Activated T-cell treated with anti-CD3 and anti-CD28 coated beads, Interleukin-2, amount 50 U/mL, for 48 hours (primary cell): Measurements from ENCODE around the gene TNN.

Experiments used
- DNase-seq, 2 experiments: peaks; one replicate each; pipeline ENCODE4 v3.0.0-alpha.2; 2020

The TNN gene

DNA sequence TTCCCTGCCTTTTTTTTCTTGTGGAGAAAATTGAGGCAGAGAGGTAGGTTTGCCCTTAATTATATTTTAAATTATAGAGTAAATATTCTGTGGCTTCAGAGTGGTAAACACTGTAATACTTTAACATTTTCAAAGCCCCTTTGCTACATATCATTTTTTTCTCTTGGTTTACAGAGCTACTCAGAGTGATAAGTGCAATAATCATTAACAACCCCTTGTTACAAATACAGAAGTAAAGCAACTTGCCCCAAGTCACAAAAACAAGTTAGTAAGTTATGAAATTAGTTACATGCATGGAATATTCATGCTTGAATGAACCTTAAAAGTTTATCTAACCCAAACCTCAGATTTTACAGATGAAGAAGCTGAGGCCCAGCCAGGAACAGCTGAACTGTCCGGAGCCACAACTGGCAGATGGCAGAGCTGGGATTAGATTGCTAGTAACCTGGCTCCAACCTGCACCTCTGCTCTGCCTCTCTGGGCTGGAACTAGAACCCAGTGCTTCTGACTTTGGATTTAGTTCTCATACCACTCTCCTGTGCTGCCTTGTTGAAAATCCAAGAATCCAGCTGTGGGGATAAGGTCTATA, 48.7 kb downstream of the TNN start:
- no peak for DNase-seq

DNA sequence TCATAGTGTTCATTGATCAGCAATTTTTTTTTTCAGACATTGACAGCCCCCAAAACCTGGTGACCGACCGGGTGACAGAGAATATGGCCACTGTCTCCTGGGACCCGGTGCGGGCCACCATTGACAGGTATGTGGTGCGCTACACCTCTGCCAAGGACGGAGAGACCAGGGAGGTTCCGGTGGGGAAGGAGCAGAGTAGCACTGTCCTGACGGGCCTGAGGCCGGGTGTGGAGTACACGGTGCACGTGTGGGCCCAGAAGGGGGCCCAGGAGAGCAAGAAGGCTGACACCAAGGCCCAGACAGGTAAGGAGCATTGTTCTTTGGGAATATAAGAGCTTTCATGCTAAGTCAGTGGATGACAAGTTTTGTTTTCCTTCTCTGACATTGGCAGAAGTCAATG, 49.3 kb downstream of the TNN start:
- no peak for DNase-seq

DNA sequence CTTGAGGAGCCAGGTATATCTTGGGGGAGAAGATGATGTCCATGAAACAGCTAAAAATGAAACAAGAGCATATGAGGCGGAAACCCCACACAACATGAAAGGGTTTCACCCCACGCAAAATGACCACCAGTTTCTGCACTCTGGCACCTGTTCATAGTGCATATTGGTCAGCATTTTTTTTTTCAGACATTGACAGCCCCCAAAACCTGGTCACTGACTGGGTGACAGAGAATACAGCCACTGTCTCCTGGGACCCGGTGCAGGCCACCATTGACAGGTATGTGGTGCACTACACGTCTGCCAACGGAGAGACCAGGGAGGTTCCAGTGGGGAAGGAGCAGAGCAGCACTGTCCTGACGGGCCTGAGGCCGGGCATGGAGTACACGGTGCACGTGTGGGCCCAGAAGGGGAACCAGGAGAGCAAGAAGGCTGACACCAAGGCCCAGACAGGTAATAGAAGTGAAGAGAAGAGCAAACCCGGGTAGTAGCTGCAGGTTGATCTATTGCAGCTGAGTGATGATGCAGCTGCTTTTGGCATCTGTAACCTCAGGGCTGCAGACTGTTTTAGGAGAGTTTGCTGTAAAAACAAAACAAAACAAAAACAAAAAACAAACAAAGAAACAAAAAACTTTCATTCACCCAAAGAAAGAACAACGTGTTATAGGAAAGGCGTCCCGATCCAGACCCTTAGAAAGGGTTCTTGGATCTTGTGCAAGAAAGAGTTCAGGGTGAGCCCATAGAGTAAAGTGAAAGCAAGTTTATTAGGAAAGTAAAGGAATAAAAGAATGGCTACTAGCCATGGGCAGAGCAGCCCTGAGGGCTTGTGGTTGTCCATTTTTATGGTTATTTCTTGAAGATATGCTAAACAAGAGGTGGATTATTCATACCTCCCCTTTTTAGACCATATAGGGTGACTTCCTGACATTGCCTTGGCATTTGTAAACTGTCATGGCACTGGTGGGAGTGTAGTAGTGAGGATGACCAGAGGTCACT, 51.0 kb downstream of the TNN start:
- DNase-seq, result no peak

DNA sequence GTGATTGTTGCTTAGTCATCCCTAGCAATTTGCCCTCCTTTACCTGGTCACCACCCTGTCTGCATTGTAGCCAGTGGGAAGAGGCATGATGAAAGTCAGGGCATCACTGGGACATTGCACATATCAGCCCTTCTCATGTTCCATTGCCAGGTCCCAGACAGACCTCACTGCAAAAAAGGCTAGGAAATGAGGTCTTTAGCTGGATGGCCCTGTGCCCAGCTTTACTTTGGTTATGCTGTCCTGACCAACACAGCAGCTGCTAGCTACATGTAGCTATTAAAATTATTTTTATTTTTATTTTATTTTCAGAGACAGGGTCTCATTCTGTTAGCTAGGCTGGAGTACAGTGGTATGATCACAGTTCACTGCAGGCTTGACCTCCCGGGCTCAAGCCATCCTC, 52.9 kb downstream of the TNN start:
- no peak for DNase-seq

DNA sequence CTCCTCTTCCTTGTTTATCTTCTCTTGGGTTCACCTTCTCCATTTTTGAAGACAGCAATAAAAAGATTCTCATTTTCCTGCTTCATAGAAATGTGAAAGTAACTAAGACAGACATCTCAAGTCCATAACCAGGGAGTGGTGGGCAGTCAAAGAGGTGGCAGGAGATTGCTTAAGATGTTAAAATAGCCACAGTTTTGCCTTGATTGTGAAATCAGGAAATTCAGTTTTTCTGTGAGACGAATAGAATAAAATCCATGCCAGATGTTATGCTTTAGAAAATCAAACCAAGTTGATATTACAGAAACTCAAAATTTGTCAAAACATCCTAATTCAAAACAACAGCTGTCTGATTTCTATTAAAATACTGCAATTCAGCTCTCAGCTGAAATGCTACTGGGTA, 57.2 kb downstream of the TNN start:
- no peak for DNase-seq

DNA sequence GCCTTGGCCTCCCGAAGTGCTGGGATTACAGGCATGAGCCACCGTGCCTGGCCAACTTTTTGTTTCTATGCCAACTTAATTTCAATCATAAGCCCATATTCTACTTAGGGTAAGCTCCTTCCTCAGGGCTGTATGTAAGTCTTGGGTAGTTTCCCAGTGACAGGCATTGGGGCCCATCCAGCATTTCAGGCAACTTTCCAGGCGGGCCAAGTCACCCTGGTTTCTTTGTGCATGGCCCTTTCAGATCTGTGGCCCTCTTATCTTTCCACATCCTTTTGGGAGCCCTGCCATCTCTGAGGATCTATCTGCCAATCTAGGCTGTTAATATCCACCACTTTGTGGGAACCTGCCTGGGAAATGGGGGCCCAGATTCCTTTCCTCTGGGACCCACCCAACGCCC, 58.7 kb downstream of the TNN start:
- DNase-seq, result no peak

DNA sequence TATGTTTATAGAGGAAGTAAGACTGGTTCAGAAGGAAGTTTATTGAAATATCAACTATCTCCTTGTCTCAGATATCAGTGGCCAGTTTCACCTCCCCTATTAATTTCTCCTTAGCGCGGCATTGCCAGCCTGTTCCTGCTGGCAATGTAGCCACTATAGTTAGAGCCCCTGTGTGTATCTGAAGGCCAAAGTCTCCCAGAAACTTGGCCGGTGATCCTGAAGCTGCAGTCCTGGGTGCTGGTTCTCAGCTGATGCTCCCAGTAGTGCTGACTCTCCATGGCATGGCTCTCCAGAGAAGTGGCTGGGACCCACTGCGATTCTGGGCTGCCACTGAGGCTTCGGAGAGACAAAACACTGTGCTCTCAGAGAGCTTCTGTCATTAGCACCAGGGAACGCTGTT, 59.9 kb downstream of the TNN start:
- DNase-seq, result no peak

DNA sequence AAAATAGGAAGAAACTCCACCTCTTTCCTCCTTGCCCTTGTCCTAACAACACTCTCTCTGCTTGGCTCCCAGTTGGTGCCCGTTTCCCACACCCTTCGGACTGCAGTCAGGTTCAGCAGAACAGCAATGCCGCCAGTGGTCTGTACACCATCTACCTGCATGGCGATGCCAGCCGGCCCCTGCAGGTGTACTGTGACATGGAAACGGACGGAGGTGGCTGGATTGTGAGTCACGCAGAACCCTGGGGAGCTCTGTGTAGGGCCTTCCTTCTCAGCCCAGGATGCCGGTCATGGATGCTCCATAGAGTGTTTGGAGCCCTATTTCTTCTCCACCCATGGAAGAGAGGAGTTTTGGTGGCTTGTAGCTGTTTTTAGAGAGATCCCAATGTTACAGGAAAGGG, 60.9 kb downstream of the TNN start:
- DNase-seq, result no peak

DNA sequence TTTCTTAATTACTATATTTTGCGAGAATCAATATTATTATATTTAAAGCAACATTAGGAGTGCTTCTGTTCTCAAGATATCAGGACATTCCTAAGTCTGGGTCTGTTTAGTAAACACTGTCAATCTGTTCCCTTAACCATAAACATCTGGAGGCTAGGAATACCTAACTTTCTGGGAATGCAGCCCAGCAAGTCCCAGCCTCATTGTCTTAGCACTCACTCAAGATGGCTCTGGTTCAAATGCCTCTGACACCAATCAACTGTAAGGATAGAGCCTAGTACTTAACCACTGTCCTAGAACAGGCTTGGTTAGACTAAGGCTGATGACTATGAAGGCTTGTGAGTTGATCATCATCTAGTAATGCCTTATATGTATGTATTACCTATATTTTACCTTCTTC, 61.5 kb downstream of the TNN start:
- DNase-seq, result no peak

DNA sequence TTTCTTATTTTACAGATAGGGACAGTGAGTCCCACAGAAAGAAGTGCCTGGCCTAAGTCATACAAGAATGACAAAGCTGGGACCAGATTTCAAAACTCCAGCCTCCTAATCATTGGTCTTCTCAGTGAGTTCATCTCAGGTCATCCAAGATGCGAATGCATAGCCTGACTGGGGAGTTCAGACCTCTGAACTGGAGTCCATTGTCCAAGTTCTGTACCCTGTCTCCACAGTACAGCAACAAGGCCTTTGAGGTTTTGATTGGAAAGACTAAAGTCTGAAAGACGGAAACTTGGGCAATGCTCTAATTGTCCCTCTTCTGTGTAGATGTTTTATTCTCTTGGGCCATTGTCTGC, 62.0 kb downstream of the TNN start:
- DNase-seq, result no peak

DNA sequence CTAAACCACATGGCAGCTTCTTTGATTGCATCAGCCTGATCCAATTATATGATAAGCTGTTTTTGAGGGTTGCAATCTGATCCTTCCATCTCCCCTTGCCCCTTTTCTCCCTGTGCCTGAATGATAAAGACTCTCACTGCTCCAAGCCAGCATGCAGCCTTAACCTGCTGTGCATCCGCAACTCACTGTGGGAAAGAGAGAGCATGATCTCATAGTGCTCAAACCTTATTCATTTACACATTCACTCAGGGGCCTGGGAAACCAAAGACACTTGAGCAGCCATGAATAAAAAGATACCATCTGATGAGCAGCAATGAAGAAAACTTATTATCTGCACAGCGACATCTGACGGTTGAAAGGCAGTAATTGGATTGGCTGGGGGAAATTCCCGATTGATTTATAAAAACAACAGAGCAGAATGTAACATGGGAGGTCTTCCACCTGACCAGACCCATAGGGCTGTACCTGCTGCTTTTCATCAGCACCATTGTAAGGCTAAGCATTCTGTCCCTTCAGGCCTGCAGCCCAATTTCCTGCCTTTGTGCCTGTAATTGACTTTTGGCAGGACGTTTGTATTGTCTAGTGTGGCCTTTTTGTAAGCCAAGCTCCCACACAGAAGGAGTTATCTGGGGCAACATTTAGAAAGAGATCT, 62.5 kb downstream of the TNN start:
- no peak for DNase-seq

DNA sequence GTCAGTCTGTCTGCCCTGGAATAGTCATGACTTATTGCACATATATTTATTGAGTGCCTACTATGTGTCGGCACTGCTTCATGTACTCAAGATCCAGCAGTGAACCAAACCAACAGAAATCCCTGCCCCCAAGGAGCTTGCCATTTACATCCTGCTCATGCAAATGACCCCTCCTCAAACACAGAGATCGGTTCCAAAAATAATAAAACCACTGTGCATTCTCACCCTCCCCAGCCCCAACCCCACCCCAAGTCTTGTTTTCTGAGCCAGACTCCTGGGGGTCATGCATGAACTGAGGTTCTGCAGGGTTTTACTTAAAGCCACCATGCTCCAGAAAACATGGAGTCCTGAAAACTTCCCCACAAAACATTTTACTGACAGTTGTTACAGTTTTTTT, 63.0 kb downstream of the TNN start:
- DNase-seq, result no peak

DNA sequence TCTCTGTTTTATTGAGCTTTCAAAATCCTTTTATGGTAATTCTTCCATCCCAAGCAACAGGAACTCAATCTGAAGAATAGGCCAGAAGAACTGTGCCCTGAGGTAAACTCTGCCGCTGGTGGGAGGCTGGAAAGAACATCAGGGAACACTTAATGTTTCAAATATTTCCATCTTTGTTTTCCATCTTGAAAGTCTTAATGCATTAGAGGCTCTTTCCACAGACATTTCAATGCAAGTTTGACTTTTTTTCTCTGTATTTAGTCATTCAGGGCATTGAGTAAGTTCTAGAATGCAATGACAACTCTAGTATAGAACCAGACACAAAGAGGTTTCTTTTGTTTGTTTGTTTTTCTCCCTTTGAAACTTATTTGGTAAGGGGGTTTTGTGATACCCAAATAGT, 63.5 kb downstream of the TNN start:
- no peak for DNase-seq

DNA sequence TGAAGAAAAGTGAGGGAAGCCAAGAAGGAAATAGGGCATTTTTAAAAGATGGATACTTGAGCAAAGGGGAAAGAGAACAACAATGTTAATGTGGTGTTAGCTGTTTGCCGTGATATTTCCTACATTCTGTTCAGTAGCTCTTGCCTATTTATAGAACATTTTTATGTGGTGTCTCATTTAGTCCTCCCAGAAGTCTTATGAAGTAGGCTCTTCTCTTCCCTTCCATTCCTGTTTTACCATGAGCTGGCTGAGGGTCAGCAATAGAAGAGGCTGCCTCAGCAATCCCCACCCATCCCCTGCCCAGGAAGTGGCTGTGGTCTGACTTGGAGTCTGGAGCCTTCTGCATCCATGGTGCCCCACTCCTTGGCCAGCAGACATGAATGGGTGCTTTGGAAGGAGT, 64.8 kb downstream of the TNN start:
- no peak for DNase-seq

DNA sequence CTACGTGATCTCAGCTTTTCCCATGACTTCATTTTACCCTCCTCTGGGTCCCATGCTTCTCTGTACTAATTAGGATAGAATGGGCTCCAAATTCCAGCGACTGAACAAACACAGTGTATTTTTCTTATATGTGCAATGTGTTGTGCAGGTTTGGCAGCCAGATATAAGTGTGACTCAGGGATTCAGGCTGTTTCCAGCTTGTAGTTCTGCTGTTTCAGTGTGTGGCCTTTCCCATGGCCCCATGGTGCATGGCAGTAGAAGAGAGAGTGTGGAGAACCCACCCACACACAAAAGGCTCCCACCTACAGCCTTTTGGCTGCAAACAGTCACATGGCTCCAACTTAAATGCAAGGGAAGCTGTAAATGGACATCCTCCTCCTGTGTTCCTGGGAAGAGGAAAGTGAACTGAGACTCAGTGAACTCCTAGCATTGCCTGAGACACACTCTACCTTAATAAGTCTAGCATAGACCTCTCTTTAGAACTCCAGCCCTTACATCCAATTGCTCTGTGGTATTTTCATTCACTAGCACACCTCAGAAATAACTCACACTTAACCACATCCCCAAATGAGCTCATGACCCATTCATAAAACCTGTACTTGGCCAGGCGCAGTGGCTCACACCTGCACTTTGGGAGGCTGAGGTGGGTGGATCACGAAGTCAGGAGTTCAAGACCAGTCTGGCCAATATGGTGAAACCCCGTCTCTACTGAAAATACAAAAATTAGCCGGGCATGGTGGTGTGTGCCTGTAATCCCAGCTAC, 66.2 kb downstream of the TNN start:
- DNase-seq, result no peak

DNA sequence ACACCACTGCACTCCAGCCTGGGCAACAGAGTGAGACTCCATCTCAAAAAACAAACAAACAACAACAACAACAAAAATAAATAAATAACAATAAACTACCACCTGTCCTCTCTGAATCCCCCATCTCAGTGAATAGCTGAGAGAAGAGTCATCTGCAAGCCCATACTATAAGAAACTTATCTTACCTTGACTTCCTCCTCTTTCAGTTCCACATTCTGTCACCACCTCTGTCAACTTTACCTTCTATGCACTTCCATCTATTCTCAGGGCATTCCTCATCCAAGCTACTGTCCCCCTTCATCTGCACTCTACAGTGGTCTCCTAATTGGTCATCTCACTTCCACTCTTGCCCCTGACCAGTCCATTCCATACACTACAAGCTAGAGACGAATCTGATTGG, 66.9 kb downstream of the TNN start:
- DNase-seq, result no peak

DNA sequence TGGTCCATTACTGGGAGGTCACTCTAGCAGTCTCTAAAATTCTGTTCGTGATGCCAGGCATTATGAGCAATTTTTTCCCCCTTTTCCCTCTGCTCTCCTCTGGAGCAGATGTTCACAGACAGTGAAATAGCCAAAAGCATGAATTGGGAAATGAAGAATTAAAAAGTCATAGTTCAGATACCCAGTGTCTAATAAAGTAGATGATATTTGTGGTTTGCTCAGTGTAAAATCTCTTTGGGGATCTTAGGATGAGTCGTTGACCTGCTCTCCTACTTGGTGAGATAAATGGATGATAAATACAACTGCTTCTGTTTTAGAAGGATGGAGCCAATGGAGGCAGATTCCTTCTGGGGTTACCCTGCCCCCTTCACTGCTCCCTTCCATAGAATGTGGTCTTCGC, 68.6 kb downstream of the TNN start:
- DNase-seq, result no peak

DNA sequence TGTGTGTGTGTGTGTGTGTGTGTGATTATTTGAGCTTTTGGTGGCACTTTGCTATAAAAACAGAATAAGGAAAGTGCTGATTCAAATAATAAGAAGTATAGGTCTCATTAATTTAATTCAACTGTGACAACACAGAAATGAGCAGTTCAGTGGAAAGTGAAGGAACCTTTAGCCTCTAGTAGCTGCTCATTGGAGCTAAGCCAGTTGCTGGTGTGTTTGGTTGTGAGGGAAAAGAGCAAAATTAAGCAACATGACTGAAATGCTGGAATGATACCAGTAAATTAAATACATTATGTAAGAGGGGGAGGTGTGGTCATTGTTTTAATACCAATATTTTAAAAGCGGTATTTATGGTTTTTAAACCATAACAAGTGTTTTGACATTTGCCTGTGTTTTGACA, 69.7 kb downstream of the TNN start:
- DNase-seq, result no peak

DNA sequence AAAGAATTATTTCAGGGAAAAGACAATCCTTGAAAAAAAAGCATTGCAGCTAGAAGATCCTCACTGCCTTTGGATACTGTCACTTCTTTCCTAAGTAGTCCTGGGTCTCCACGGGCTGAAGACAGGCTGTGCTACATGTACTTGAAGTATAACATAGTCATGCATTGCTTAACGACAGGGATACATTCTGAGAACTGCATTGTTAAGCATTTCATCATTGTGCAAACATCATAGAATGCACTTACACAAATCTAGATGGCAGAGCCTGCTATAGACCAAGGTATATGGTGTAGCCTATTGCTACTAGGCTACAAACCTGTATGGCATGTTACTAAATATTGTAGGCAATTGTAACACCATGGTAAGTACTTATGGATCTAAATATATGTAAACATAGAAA, 70.9 kb downstream of the TNN start:
- no peak for DNase-seq

DNA sequence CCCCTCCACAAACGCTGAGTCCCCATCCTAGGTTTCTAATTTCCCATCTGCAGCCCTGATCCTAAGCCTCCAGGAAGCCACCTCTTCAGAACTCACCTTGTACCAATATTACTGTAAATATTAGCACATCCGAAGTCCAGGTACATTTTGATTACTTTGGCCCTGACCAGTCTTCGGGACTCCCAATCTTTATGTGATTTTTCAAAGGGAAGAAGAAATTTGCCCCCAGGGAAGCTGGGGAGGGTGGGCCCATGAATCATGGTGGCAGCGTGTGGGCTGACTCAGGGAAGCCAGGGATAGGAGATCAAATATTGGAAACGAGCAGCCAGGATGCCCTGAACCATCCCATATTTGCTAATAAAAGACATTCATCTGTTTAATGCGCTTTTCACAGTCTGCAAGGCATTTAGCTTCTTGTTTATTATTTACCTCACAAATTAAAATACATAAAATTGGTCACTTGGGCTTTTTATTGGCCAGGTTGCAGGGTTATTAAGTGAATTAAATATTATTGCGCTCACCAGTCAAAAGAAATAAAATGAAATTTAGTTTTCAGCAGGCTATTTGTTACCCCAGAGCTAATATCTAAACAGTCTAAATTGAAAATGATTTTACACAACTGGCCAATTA, 78.4 kb downstream of the TNN start:
- no peak for DNase-seq

DNA sequence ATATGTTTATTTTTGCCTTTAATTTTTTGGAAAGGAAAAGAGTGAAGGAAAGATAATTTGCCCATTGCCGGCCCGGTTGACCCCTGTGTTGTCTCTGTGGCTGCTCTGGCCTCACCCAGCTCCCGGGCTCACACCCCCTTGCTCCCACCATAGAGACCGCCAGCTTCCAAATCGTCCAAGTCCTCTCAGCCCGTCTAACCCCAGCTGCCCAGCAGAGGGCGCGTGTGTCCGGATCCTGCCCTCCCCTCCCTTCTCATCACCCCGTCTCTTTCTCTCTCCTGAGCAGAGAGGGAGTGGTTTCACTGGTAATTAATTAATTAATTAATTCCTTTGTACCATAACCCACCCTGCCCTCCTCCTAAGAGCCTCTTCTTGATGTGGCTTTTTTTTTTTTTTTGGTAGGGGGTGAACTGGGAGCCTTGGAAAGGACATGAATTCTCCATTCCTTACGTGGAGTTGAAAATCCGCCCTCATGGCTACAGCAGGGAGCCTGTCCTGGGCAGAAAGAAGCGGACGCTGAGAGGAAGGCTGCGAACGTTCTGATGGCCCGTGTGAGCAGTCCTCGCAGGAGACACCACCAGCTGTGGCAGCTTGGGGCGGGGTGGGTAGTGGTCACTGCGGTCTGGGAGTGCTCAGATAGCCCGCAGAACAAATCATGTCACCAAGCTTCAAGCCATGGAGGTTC, 79.0 kb downstream of the TNN start:
- DNase-seq, result peak; percentile 79 to 83

DNA sequence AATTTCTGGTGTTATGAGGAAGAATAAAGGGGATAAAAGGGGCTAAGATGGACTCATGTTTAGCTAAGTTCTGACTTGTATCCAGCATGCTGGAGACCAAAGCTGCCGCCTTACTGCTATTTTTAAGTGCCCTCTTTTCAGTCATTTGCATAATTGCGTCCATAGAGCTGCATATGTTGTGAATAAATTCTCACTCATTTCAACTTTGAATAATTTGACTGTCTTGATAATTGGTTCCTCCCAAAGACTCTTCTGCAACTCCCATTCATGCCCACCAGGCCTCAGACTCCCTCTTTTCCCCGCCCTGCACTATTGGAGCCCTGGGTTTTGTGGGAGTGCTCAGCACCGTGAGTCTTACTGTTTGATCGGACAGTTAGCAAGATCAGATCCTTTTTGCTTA, 79.9 kb downstream of the TNN start:
- no peak for DNase-seq
